SIG-M5 treated with dmso at 0.1 percent for 504 hours (cell line): Measurements from ENCODE around the gene ZC3H18.

Source experiments
- DNase-seq: peaks from one replicate; lab custom pipeline; 2025; ENCODE audit not compliant: unreplicated experiment; lab: John Stamatoyannopoulos, UW

Gene ZC3H18

DNA sequence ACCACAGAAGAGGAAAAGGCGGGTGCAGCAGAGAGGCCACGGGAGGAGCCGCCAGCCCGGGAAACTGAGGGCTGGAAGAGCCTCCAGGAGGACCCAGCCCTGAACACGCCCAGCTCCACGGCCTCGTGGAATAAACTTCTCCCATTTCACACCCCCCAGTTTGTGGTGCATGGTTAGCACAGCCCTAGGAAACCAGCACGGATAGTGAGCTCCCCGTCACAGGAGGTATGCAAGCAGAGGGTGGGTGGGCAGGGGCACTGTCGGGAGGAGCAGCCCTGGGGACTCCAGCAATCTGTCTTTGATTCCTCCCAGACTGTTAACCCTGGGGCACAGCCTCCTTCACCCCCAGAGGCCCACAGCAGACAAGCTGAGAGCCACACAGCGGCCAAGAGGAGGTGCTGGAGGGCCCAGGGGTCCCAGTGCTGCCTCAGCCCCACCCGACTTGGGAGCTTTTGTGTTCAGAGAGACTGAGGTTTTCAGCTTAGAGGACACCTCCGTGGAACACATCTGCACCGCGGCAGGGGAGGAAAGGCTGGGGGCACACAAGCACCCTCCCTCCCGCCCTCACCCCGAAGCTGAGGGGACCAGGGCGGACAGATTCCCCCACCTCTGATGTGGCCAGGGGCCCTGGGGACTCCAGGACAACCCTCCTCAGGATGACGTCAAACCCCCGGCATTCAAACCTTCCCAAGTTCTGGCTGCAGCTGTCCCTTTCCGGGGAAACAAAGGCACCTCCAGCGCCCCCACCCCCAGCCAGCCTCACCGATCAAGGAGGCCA is 66.5 kb downstream of the ZC3H18 start:
- DNase-seq = no peak

DNA sequence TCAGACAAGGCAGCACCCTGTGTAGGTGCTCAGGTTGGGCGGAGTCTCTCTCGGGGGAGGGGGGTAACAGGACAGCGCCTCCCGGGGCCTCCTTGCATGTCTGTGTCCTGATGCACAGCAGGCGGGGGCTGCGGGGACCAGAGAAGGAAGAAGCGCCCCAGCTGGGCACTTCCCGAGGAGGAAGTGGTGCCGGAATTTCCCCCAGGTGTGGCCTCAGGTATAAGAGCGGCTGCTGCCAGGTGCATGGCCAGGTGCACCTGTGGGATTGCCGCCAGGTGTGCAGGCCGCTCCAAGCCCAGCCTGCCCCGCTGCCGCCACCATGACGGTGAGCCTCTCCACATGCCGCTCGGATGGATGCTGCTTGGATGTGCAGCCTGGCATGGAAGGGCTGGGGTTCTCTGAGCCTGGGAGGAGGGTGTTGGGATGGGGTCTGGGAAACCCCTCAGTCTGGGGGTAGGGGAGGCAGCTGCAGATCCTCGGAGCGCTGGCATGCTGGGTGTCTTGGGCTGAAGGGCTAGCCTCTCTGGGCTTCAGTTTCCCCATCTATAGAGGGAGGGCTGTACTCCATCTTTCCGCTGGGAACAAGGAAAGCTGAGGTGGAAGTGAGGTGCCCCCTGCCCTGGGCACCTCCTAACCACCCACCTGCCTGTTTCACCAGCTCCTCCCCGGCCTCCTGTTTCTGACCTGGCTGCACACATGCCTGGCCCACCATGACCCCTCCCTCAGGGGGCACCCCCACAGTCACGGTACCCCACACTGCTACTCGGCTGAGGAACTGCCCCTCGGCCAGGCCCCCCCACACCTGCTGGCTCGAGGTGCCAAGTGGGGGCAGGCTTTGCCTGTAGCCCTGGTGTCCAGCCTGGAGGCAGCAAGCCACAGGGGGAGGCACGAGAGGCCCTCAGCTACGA is 68.4 kb downstream of the ZC3H18 start, which contains the start of gene IL17C:
Gene IL17C, plus strand, starts transcription at position 250 of the 908 bp plus-strand sequence. Its CDS starts 70 bp downstream, at position 320.
- no peak for DNase-seq

DNA sequence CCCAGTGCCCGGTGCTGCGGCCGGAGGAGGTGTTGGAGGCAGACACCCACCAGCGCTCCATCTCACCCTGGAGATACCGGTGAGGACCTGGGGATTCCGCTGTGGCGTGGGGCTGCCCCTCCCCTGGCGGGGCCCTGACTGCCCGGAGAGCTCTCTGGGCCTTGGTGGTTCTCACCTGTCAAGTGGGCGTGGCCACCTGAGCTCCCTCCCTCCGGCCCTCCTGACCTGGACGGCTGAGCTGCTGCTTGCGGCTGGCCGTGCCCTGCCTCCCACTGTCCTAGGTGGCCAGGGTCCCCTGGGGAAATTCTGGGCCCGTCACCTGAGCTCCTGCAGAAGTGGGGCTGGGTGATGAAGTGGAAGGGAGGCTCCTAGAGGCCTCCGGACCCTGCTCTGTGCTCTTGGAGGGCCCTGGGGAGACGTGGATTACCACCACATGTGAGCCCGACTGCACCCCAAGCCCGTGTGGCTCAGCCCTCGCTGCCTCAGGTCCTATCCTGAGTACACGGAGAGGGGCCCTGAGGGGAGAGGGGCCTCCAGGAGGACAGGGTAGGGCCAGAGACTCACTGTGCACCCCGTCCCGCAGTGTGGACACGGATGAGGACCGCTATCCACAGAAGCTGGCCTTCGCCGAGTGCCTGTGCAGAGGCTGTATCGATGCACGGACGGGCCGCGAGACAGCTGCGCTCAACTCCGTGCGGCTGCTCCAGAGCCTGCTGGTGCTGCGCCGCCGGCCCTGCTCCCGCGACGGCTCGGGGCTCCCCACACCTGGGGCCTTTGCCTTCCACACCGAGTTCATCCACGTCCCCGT is 69.2 kb downstream of the ZC3H18 start:
- no peak for DNase-seq

DNA sequence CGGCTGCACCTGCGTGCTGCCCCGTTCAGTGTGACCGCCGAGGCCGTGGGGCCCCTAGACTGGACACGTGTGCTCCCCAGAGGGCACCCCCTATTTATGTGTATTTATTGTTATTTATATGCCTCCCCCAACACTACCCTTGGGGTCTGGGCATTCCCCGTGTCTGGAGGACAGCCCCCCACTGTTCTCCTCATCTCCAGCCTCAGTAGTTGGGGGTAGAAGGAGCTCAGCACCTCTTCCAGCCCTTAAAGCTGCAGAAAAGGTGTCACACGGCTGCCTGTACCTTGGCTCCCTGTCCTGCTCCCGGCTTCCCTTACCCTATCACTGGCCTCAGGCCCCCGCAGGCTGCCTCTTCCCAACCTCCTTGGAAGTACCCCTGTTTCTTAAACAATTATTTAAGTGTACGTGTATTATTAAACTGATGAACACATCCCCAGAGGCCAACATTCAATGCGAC is 69.9 kb downstream of the ZC3H18 start:
- no peak for DNase-seq

DNA sequence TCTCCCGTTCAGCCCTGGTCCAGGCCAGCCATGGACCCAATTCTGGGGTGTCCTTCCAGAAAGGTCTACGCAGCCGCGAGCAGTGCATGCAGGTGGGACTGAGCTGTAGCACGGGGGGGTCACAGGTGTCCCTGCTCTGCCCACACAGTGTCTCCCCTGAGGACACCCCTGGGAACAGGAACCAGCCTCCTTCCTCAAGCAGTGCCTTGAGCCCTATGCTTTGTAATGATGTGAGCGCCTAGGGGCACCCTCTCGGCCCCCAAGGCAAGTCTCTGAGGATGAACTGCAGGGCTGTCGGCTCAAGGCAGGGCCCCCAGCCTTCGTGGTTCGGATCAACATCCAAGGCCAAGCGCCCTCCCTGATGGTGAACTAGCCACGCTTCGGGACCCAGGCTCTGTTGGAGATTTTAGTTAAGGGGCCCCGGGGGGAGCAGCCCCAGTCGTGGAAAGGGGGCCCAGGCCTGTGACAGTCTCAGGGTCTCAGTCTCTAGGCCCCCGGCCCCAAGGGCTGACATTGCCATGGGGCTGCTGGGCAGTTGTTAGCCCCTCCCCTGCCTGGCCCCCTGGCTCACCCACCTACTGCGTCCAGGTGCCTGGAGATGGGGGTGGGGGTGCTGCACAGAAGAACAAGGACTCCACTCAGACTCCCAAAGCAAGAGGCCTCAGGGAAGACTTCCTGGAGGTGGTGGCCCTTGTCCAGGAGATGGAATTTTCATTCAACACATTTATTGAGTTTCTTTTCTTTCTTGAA is 70.5 kb downstream of the ZC3H18 start:
- DNase-seq = no peak

DNA sequence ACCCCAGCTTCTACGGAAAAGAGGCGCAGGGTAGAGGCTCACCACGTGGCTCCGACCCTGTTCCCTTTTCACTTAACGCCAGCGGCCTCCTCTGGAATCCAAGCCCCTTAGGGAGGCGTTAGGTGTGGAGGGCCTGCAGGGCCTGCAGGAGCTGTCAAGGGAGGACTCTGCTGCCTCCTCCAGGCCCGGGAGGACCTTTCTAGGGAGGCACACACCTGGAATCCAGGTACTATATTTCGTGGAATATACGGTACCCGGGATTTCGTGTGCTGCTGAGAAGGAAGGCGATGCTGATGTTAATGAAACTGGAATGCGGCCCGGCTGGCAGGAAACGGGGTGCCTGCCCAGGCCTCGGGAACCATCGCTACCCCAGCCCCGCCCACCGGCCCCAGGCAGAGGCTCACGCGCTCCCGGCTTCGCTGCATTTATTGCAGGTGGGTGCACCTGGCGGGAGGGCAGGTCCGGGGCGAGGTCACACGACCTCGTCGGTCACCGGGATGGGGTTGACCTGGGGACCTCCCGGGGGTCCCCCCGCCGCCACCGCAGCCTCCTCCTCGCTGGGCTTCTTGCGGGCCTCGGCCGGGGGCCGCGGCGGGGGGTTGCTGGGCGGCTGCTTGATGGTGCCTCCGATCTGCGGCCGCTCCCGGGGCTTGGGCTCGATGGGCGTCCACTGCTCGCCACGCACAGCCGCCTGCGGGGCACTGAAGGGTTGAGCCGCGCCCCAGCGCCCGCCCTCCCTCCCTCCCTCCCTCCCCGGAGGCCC is 72.9 kb downstream of the ZC3H18 start:
- DNase-seq = no peak

DNA sequence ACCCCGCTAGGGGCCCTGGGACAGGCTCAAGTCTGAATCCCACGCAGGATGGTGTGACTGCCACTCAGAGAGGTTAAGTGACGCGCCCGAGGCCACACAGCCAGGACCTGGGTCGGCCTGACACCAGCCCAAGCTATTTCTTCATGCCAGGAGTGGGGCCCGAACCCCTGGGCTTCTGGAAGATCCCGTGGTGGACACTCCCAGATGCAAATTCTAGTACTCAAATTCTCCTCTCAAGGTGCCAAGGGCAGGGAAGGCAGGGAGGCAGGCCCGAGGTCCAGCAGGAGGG is 73.4 kb downstream of the ZC3H18 start:
- DNase-seq = no peak

DNA sequence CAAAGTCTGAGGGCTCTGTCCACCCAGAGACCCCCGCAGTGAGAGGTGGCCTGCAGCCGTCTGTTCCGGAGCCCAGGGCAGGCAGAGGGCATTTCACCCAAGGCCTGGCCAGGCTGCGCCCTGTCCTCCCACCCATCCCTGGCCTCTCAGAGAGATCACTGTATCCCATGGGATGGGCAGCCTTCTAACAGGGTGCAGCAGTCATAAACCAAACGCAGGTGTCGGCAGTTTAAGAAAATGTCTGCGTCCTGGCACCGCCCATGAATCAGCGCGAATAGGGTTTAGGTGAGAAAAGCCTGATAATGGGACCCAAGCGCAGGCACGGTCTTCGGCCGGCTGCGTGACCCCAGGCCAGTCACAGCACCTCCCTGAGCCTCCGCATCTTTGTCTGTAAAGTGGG is 75.3 kb downstream of the ZC3H18 start:
- DNase-seq = no peak

DNA sequence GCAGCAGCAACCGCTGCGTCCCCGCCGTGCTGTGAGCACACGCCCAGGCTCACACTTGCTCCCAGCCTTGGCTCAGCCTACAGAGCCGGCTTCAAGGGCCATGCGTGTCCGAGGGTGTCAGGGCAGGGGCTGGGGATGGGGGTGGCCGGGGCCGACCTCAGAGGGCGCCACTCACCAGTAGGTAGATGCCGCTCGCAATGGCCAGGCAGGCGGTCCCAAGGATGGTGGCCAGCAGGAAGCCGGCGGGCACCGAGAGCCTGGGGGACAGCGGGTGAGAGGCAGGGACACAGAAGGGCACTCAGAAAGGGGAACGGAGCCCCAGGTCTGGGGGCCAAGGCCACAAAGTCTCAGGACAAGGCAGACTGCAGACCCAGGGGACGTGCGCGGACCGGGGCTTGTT is 75.7 kb downstream of the ZC3H18 start:
- DNase-seq = no peak

DNA sequence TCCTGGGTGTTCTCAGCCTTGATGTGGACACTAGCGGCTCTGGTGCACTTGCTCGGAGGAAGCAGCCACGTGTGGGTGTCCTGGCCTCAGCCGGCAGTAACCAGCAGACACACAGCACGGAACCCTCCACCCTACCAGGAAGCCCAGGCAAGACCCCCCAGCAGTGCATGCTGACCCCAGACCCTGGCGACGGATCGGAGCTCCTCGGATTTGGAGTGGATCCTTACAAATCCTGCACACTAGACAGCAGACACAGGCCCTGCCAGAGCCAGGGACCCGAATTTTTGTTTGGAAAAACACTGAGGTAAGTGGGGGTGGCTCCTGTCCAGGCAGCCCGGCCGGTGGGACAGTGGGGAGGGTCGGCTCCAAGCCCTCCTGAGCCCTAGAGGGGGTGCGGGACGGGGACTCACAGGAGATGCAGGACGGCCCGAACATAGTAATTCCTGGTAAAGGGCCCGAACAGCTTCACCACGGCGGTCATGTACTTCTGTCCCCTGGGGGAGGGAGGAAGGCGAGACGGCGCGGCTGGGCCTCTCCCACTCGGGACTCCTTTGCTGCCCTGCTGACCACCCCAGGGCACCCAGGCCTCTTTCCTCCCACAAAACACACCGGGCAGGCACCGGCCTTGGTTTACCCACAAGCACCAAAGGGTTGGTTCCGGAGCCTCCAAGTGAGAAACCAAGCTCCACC is 76.3 kb downstream of the ZC3H18 start:
- no peak for DNase-seq

DNA sequence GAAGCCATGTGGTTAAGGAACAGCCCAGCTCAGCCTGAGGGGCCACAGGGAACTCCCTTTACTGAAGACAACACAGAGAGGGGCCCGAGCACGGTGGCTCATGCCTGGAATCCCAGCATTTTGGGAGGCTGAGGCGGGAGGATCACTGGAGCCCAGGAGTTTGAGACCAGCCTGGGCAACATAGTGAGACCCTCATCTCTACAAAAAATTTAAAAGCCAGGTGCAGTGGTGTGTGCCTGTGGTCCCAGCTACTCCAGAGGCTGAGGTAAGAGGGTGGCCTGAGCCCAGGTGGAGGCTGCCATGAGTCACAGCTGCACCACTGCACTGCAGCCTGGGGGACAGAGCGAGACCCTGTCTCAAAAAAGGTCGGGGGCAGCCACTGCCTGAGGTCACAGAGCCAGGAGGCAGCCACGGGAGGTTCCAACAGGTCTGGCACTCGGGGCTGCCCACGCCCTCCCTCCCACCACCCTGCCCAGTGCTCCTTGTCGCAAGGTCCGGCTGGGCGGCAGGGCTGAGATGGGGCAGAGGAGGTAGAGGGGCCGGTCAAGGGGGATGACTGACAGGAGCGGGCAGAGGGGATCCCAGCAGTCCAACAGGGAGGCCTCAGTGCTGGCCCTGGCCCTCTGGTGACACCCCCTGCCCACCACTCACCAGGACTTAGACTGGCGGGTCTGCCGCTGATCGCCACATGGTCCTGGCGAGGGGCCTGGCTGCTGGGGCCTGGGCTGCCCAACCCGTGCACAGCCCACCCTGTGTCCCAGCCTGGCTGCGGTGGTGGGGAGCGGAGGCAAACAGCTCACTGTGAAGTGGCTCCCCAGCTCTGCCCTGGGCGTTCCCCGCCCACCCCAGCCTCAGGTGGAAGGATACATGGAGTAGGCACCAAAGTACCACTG is 77.2 kb downstream of the ZC3H18 start:
- no peak for DNase-seq

DNA sequence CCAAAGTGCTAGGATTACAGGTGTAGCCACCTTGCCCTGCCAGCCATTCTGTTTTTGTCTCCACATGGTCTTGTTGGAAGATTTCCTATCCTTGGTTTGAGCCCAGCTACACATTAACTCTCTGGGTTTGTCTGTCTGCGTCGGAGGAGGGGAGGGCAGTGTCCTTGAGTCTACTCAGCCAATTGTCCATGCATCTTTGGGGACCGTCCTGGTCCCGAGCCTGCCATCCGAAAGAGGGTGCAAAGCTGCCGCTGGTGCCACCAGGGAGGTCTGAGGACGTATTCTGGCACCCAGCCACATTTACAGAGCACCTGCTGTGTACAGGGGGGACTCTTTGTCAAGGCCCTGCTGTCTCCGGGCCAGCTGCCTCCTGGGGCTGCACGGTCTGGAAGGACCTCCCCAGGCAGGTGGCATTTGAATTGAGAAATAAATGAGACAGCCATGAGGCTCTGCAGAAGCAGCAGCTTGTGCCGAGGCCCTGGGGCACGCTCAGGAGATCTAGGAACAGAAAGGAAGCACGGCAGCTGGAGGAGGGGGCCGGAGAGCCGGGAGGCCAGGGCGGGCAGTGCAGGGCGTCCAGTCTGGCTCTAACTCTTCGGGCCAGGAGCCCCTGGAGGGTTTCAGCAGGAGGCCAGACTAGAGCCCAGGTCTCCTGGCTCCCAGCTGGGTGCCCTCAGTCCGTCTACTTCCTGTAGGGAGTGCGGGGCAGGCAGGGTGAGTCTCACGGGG is 79.2 kb downstream of the ZC3H18 start:
- no peak for DNase-seq

DNA sequence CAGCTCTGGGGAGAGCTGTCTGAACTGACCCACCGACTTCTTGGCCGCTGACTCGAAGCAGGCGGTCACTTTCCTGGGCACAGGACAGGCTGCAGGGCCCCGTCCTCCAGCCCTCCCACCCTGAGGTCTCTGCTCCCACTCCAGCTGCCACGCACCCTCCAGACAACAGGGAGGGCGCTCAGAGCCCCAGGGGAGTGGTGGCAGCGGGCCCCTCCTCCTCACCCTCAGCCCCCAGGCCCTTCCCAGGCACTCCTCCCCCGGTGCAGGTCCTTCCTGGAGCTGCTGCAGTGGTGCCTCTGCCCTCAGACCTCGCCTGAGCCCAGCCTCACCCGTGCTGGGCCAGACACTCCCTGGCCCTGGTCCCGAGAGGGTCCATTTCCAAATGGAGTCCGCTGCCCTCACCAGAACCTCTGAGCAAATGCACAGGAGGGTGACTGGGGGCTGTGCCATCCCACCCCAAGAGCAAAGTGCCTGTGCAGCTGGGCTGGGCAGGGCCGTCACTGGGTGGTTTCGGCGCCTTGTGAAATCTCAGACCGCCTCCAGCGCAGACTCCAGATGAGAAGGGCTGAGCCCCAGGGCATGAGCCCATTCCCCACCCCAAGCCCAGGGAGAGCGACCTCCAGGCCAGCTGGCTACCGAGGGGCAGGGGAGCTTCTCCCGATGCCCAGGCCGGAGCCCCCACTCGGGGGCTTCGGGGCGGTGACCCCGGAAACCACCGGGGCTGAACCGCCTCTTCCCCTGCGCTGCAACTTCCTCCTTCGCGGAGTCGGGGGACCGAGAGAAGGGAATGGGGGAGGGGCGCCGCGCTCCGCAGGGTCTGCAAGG is 79.9 kb downstream of the ZC3H18 start:
- peak; percentile 63 for DNase-seq

DNA sequence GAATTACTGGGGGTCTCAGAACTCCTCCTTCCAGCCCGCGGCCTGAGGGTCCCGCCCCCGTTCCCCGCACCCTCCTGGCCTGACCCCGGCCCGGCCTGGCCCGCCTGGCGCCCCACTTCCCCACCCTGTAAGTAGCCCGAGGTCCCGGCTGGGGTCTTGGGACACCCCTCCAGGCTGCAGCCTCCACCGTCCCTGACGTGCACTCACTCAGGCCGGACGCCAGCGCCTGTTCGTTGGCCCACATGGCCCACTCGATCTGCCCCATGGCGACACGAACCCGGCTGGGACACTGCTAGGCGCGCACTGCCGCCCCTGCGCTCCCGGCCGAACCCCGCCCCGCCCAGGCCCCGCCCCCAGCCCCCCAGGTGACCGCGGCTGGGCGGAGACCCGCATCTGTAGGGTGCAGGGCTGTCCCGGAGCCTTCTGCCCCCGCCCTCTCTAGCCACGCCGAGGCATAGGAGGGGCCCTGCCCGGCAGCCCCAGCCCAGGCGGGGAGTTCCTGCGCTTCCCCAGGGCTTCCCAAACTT is 80.6 kb downstream of the ZC3H18 start, which contains the start of gene CYBA:
Gene CYBA, minus strand, starts transcription at position 305 of the 527 bp plus-strand sequence. Its CDS starts 40 bp downstream, at position 265.
- DNase-seq = peak; percentile 76

DNA sequence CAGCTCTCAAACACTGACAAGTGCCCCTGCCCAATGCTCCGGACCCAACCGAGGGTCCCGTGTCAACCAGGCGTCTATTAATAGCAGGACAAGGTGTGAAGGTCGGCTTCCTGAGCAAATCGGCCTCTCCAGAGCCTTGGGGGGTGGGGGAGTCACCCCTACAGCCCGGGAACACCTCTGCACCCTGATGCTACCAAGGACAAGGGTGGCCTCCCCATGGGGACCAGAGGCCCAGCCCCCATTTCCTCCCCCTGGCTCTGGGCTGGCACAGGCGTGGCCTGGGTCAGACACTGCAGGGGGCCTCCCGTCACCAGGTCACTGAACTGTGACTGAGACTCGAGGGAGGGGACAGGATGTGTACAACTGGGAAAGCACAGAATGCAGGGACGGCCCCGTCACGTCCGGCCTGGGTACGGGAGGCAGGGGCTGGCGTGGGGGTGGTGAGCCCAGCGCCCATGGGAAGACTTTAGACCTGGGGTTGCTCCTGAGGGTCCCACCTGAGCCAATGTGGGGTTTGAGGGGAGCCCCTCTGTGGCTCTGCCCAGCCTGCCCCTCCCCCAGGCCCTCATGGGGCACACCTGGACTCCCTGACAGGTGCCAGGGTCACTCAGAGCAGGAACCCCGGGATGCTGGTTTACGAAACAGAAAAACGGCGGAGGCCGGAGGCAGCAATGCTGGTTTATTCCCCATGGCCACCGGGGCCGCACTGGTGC is 81.2 kb downstream of the ZC3H18 start:
- no peak for DNase-seq
